KOPT-K1 (cell line): ENCODE data around the gene UPP2.

Source experiments
- H3K27ac ChIP-seq: fragments of 200-600 bp; sonication (generic); 2 replicates; pipeline ENCODE4 v1.5.1; 2016; ENCODE audit warnings: antibody characterized with exemption, mild to moderate bottlenecking, low read depth, low read length; ENCODE audit not compliant: poor library complexity, severe bottlenecking
- H3K36me3 ChIP-seq: fragments of 200-600 bp; sonication (generic); 2 replicates; pipeline ENCODE4 v1.5.1; 2017; ENCODE audit warnings: antibody characterized with exemption, mild to moderate bottlenecking, low read length, moderate library complexity; ENCODE audit not compliant: insufficient read depth
- H3K9me3 ChIP-seq: fragments of 200-600 bp; sonication (generic); 2 replicates; pipeline ENCODE4 v1.5.1; 2017; ENCODE audit warnings: antibody characterized with exemption, low read length, mild to moderate bottlenecking; ENCODE audit not compliant: insufficient read depth, poor library complexity, severe bottlenecking

The UPP2 gene

DNA sequence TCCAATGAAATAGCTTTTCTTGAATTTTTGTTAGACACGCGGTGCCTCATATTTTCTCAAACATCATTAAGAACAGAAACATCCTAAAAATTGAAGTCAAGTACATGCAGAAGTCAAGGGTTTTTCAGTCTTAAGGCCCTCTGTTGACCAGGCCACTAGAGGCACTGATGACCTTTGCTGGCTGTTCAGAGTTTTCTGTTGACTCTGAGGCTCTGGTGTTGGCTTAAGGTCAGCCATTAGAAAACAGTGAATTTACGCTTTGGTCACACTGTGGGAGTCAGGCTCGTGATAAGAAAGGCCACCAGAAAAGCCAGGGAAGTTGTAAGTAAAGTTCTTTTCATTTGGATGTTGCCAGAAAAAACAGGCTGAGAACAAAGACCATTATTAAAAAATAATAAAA, 5.8 kb upstream of the UPP2 start:
- H3K27ac ChIP-seq = no peak overlapping the region
- H3K9me3 ChIP-seq = no peaks in the 10 kb centered on the region
- no peaks in the 10 kb centered on the region for H3K36me3 ChIP-seq

GRCh38 chr2:158097481-158097880, 4.2 kb upstream of the UPP2 start:
- H3K27ac ChIP-seq = no peak overlapping the region
- no peaks in the 10 kb centered on the region for H3K36me3 ChIP-seq
- no peaks in the 10 kb centered on the region for H3K9me3 ChIP-seq

DNA sequence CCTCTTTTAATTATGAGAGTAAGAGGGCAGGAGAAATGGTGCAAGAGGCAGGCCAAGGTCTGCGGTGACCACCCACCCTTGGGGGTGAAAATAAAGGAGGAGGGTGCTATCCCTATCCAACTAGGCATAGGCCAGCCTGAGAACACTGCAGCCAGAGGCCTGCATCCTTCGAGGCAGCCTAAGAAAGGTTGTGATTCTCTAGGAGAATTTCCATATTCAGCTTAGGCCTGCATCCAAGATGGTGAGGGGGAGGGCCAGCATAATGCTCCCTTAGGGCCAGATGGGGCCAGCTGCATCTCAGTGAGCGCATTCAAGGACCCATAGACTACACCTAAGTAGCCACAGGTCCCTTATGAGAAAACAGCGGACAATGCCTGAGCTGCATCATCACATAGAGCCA, 3.5 kb upstream of the UPP2 start:
- Histone ChIP-seq H3K27ac (no peak overlapping the region), H3K9me3 (no peaks in the 10 kb centered on the region), H3K36me3 (no peaks in the 10 kb centered on the region)

GRCh38 chr2:158099716-158100115, 2.0 kb upstream of the UPP2 start:
- Histone ChIP-seq H3K27ac (no peak overlapping the region), H3K9me3 (no peaks in the 10 kb centered on the region), H3K36me3 (no peaks in the 10 kb centered on the region)

DNA sequence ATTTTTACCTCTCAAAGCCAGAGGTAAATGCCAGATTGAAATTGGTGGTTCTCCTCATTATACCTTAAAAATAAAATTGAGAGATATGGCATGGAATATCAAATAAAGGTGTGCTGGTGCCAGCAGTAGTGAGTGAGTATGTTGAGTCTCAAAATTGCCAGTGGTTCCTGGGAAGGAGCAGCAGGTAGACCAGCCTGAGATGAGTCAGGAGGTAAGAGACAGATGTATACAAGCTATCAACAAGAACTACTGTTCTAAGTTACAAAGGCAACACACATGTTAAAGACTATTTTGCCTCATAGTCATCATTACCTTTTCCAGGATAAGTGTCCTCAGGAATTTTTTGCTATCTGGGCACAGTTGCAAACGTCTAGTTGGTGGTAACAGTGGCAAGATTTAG, 1.3 kb upstream of the UPP2 start:
- Histone ChIP-seq H3K36me3 (no peaks in the 10 kb centered on the region), H3K9me3 (no peaks in the 10 kb centered on the region), H3K27ac (no peak overlapping the region)

DNA sequence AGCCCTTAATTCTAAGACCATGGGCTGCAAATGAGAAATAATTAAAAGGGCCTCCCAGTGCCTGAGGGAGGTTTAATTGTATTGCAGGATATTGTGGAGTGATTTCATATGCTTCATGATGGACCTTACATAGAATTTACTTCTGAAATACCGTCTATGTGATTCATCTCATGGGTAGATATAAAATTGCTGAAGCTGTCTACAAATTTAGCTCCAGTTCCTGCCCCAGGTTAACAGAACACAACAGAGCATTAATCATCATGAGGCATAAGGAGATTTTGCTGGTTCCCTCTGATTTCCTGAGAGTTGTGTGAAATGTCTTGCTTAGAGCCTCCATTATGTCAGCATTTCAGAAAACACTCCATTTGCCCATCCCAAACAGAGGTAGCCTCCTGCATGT, 770 bp downstream of the UPP2 start:
- no peaks in the 10 kb centered on the region for H3K9me3 ChIP-seq
- no peaks in the 10 kb centered on the region for H3K36me3 ChIP-seq
- no peak overlapping the region for H3K27ac ChIP-seq

DNA sequence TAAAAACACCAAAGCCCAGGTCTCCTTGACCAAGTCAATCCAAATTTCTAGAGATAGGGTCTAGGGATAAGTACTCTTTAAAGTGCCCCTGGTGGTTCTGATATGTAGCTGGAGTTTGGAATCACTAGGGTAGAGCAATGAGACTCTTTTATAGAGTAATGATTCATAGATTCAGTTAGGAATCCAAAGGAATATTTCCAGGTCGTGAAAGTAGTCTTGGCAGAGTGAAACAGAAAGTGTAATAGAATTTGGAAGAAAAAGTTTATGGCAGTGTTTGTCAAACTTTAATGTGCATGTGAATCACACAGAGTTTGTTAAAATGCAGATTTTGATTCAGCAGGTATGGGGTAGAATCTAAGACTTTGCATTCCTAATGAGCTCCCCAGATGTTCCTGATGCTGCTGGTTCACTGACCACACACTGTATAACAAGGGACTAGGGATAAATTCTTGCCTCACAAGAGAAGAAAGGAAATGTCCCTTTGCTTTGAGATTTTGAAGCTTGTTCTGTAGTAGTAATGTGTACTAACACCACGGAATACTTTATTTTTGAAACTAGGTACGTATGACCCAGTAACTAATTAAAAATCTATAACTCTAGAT, 1.8 kb downstream of the UPP2 start:
- Histone ChIP-seq H3K27ac (no peak overlapping the region), H3K9me3 (no peaks in the 10 kb centered on the region)

GRCh38 chr2:158104903-158105302, 3.2 kb downstream of the UPP2 start:
- Histone ChIP-seq H3K36me3 (no peaks in the 10 kb centered on the region), H3K9me3 (no peaks in the 10 kb centered on the region)

More for the DNA sequence above, 1.8 kb downstream of the UPP2 start:
- H3K36me3 ChIP-seq = no peaks in the 10 kb centered on the region

GRCh38 chr2:158112992-158113391, 11.3 kb downstream of the UPP2 start:
- Histone ChIP-seq H3K36me3 (no peaks in the 10 kb centered on the region), H3K27ac (no peak overlapping the region), H3K9me3 (no peaks in the 10 kb centered on the region)

More at GRCh38 chr2:158104903-158105302, 3.2 kb downstream of the UPP2 start:
- H3K27ac ChIP-seq = no peak overlapping the region

GRCh38 chr2:158113741-158114295, 12.1 kb downstream of the UPP2 start:
- Histone ChIP-seq H3K9me3 (no peaks in the 10 kb centered on the region), H3K36me3 (no peaks in the 10 kb centered on the region), H3K27ac (no peak overlapping the region)

GRCh38 chr2:158114516-158114915, 12.8 kb downstream of the UPP2 start:
- no peaks in the 10 kb centered on the region for H3K36me3 ChIP-seq
- no peaks in the 10 kb centered on the region for H3K9me3 ChIP-seq
- H3K27ac ChIP-seq = no peak overlapping the region

- no peak overlapping the region for H3K27ac ChIP-seq
- no peaks in the 10 kb centered on the region for H3K36me3 ChIP-seq
- H3K9me3 ChIP-seq = no peaks in the 10 kb centered on the region
Observed at GRCh38 chr2:158115202-158115767, 13.6 kb downstream of the UPP2 start.

DNA sequence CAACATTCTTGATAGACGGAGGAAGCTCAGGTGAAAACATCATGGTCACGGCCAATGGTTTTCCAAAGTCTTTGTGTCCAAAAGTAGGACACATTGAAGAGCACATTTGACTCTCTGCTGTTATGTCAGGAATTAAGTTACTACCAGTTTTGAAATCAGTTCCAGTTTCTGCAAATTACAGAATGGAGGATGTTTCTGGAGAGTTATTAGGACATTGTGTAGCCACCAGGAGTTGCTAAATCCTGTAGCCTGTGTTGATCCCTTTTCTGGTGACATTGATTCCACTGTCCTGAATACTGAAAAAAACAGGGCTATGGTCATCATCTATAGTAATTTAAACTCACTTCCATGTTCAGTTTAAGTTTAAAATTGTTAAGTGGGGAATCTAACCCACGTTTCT, 15.3 kb downstream of the UPP2 start:
- H3K9me3 ChIP-seq = no peaks in the 10 kb centered on the region
- no peak overlapping the region for H3K27ac ChIP-seq

DNA sequence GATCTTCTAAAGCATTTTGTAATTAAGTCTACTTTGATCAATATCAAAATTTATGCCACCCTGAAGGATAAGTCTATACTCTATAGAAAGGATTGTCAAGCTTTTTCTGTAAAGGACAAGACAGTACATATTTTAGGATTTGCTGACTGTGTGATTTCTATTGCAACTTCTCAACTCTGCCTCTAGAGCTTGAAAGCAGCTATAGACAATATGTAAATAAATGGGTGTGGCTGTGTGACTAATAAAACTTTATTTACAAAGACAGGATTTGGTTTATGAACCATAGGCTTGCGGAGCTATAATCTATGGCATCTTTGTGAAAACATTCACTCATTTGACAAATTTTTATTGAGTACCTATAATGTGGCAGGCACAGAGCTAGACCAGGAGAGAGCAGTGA, 18.4 kb downstream of the UPP2 start:
- H3K36me3 ChIP-seq = no peaks in the 10 kb centered on the region
- H3K9me3 ChIP-seq = no peaks in the 10 kb centered on the region
- no peak overlapping the region for H3K27ac ChIP-seq

More for the DNA sequence above, 15.3 kb downstream of the UPP2 start:
- no peaks in the 10 kb centered on the region for H3K36me3 ChIP-seq

GRCh38 chr2:158120664-158121641, 19.3 kb downstream of the UPP2 start:
- H3K9me3 ChIP-seq = no peaks in the 10 kb centered on the region
- no peaks in the 10 kb centered on the region for H3K36me3 ChIP-seq
- no peak overlapping the region for H3K27ac ChIP-seq
